GM18907 (cell line): ENCODE results near the gene NSD1.
"Not testable (repeated sequence)": the region's sequence is repeated elsewhere in the genome, so short reads cannot be mapped to it uniquely, and the experiment has no call there.

Experiments
- ATAC-seq: cut with Tn5 transposase; IDR thresholded peaks from one replicate; pipeline ENCODE4 v1.9.1; 2021; ENCODE audit warnings: mild to moderate bottlenecking, moderate library complexity; ENCODE audit not compliant: unreplicated experiment

Gene NSD1

GRCh38 chr5:177175336-177175735, 41.8 kb downstream of the NSD1 start:
- ATAC-seq = no peak

GRCh38 chr5:177176175-177176711, 42.7 kb downstream of the NSD1 start:
- ATAC-seq = no peak

GRCh38 chr5:177177847-177178437, 44.4 kb downstream of the NSD1 start:
- ATAC-seq = not testable (repeated sequence)

- no peak for ATAC-seq
Observed at GRCh38 chr5:177178733-177179304, 45.2 kb downstream of the NSD1 start.

GRCh38 chr5:177179431-177179830, 45.9 kb downstream of the NSD1 start:
- ATAC-seq = no peak

- no peak for ATAC-seq
Observed at GRCh38 chr5:177183142-177183541, 49.6 kb downstream of the NSD1 start.

GRCh38 chr5:177183766-177184360, 50.3 kb downstream of the NSD1 start:
- no peak for ATAC-seq

- ATAC-seq = no peak
Observed at GRCh38 chr5:177185993-177186392, 52.4 kb downstream of the NSD1 start.

GRCh38 chr5:177186645-177187044, 53.1 kb downstream of the NSD1 start:
- no peak for ATAC-seq

GRCh38 chr5:177188775-177189174, 55.2 kb downstream of the NSD1 start:
- no peak for ATAC-seq

GRCh38 chr5:177189416-177189815, 55.8 kb downstream of the NSD1 start:
- ATAC-seq = no peak

GRCh38 chr5:177189965-177190364, 56.4 kb downstream of the NSD1 start:
- ATAC-seq = no peak

GRCh38 chr5:177194268-177194667, 60.7 kb downstream of the NSD1 start:
- no peak for ATAC-seq

GRCh38 chr5:177195307-177195952, 61.9 kb downstream of the NSD1 start:
- no peak for ATAC-seq

GRCh38 chr5:177198738-177199137, 65.2 kb downstream of the NSD1 start:
- ATAC-seq = no peak

GRCh38 chr5:177204281-177204680, 70.7 kb downstream of the NSD1 start:
- ATAC-seq = no peak

GRCh38 chr5:177209610-177210009, 76.0 kb downstream of the NSD1 start:
- ATAC-seq = no peak

- no peak for ATAC-seq
Observed at GRCh38 chr5:177212242-177212641, 78.7 kb downstream of the NSD1 start.

GRCh38 chr5:177220576-177220975, 87.0 kb downstream of the NSD1 start:
- no peak for ATAC-seq

- no peak for ATAC-seq
Observed at GRCh38 chr5:177222269-177222668, 88.7 kb downstream of the NSD1 start.

GRCh38 chr5:177225798-177226197, 92.2 kb downstream of the NSD1 start:
- no peak for ATAC-seq

GRCh38 chr5:177226860-177227259, 93.3 kb downstream of the NSD1 start:
- ATAC-seq = no peak
